ENCODE measurements around the gene BBX. TPM values are rescaled to one million over a fixed set of nuclear protein-coding genes. Genes with fewer than 3 reads are reported as not detected.

The BBX gene
- polyA plus RNA-seq, 1 experiment: 46.1 TPM

GRCh38 chr3:107819656-107820055, 296.9 kb downstream of the BBX start:
- no peak overlapping the region for H3K27ac ChIP-seq (ENCODE audit: low read depth, low read length)
- H3K27me3 ChIP-seq (ENCODE audit: control insufficient read depth, insufficient read depth, low read length): no peaks in the 10 kb centered on the region
- DNase-seq (ENCODE audit: low read depth, low spot score): no peak
- POLR2A ChIA-PET: no interaction called here
- TF ChIP-seq CTCF (IDR thresholded peaks at IDR 0.05; ENCODE audit: low read depth, low read length): no peak
- no peaks in the 10 kb centered on the region for H3K9me3 ChIP-seq (ENCODE audit: control insufficient read depth, insufficient read depth, low read length)
- no peak overlapping the region for H3K4me3 ChIP-seq (ENCODE audit: low read depth, low read length)
- CTCF ChIA-PET: interaction anchor here (1.6 kb wide), 1 partner anchor 26 kb away, joined by 4 read pairs; no protein-coding TSS in a partner anchor

- ChIA-PET POLR2A (no interaction called here), CTCF (no interaction called here)
- H3K9me3 ChIP-seq (ENCODE audit: control insufficient read depth, insufficient read depth, low read length): no peaks in the 10 kb centered on the region
- no peak for TF ChIP-seq CTCF (IDR thresholded peaks at IDR 0.05; ENCODE audit: low read depth, low read length)
- no peak overlapping the region for H3K4me3 ChIP-seq (ENCODE audit: low read depth, low read length)
- H3K27me3 ChIP-seq (ENCODE audit: control insufficient read depth, insufficient read depth, low read length): no peaks in the 10 kb centered on the region
- no peak overlapping the region for H3K27ac ChIP-seq (ENCODE audit: low read depth, low read length)
- DNase-seq (ENCODE audit: low read depth, low spot score): no peak
These were observed 299.5 kb downstream of the BBX start for GRCh38 chr3:107822308-107822707.

GRCh38 chr3:107824822-107825371, 302.1 kb downstream of the BBX start:
- Histone ChIP-seq H3K9me3 (ENCODE audit: control insufficient read depth, insufficient read depth, low read length) (no peaks in the 10 kb centered on the region), H3K27me3 (ENCODE audit: control insufficient read depth, insufficient read depth, low read length) (no peaks in the 10 kb centered on the region), H3K4me3 (ENCODE audit: low read depth, low read length) (no peak overlapping the region), H3K27ac (ENCODE audit: low read depth, low read length) (no peak overlapping the region)
- DNase-seq (ENCODE audit: low read depth, low spot score): no peak
- TF ChIP-seq CTCF (IDR thresholded peaks at IDR 0.05; ENCODE audit: low read depth, low read length): no peak
- POLR2A ChIA-PET: interaction anchor here (0.8 kb wide), 1 partner anchor 606 kb away, joined by 3 read pairs; no protein-coding TSS in a partner anchor
- CTCF ChIA-PET: interaction anchor here (1.0 to 1.5 kb wide), 2 partner anchors 10 to 21 kb away, joined by 3 to 5 read pairs; no protein-coding TSS in a partner anchor

GRCh38 chr3:107825556-107825955, 302.8 kb downstream of the BBX start:
- TF ChIP-seq CTCF (IDR thresholded peaks at IDR 0.05; ENCODE audit: low read depth, low read length): no peak
- ChIA-PET POLR2A (interaction anchor here (0.8 kb wide), 1 partner anchor 607 kb away, joined by 3 read pairs; no protein-coding TSS in a partner anchor), CTCF (interaction anchor here (1.0 kb wide), 1 partner anchor 9 kb away, joined by 3 read pairs; no protein-coding TSS in a partner anchor)
- Histone ChIP-seq H3K27ac (ENCODE audit: low read depth, low read length) (no peak overlapping the region), H3K4me3 (ENCODE audit: low read depth, low read length) (no peak overlapping the region), H3K9me3 (ENCODE audit: control insufficient read depth, insufficient read depth, low read length) (no peaks in the 10 kb centered on the region), H3K27me3 (ENCODE audit: control insufficient read depth, insufficient read depth, low read length) (no peaks in the 10 kb centered on the region)
- no peak for DNase-seq (ENCODE audit: low read depth, low spot score)

GRCh38 chr3:107826727-107827126, 304.0 kb downstream of the BBX start:
- ChIA-PET POLR2A (no interaction called here), CTCF (interaction anchor here (0.6 kb wide), 1 partner anchor 14 kb away, joined by 3 read pairs; no protein-coding TSS in a partner anchor)
- Histone ChIP-seq H3K27ac (ENCODE audit: low read depth, low read length) (no peak overlapping the region), H3K4me3 (ENCODE audit: low read depth, low read length) (no peak overlapping the region), H3K9me3 (ENCODE audit: control insufficient read depth, insufficient read depth, low read length) (no peaks in the 10 kb centered on the region), H3K27me3 (ENCODE audit: control insufficient read depth, insufficient read depth, low read length) (no peaks in the 10 kb centered on the region)
- TF ChIP-seq CTCF (IDR thresholded peaks at IDR 0.05; ENCODE audit: low read depth, low read length): no peak
- DNase-seq (ENCODE audit: low read depth, low spot score): no peak
